Measurements from ENCODE around the gene INTS6. TPM values are rescaled to one million over a fixed set of nuclear protein-coding genes. Genes with fewer than 3 reads are reported as not detected.

The INTS6 gene, protein sequence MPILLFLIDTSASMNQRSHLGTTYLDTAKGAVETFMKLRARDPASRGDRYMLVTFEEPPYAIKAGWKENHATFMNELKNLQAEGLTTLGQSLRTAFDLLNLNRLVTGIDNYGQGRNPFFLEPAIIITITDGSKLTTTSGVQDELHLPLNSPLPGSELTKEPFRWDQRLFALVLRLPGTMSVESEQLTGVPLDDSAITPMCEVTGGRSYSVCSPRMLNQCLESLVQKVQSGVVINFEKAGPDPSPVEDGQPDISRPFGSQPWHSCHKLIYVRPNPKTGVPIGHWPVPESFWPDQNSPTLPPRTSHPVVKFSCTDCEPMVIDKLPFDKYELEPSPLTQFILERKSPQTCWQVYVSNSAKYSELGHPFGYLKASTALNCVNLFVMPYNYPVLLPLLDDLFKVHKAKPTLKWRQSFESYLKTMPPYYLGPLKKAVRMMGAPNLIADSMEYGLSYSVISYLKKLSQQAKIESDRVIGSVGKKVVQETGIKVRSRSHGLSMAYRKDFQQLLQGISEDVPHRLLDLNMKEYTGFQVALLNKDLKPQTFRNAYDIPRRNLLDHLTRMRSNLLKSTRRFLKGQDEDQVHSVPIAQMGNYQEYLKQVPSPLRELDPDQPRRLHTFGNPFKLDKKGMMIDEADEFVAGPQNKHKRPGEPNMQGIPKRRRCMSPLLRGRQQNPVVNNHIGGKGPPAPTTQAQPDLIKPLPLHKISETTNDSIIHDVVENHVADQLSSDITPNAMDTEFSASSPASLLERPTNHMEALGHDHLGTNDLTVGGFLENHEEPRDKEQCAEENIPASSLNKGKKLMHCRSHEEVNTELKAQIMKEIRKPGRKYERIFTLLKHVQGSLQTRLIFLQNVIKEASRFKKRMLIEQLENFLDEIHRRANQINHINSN
- total RNA-seq (2022), result 74.2 and 78.5 TPM in 2 replicates
- Bru-seq, nascent RNA, result percentile 96 among the genes with signal in this experiment
- percentile 85 among the genes with signal in this experiment for BruChase-seq, experiment 1, labeled RNA remaining after a 6-hour chase
- percentile 94 among the genes with signal in this experiment for BruChase-seq, experiment 2, labeled RNA remaining after a 2-hour chase
- long read RNA-seq, full-length matches to known transcripts, result 150 of 215 reads
- long read RNA-seq, partial matches to known transcripts, result 25 of 215 reads
- long read RNA-seq, other reads (novel, unspliced or antisense), result 40 of 215 reads

DNA sequence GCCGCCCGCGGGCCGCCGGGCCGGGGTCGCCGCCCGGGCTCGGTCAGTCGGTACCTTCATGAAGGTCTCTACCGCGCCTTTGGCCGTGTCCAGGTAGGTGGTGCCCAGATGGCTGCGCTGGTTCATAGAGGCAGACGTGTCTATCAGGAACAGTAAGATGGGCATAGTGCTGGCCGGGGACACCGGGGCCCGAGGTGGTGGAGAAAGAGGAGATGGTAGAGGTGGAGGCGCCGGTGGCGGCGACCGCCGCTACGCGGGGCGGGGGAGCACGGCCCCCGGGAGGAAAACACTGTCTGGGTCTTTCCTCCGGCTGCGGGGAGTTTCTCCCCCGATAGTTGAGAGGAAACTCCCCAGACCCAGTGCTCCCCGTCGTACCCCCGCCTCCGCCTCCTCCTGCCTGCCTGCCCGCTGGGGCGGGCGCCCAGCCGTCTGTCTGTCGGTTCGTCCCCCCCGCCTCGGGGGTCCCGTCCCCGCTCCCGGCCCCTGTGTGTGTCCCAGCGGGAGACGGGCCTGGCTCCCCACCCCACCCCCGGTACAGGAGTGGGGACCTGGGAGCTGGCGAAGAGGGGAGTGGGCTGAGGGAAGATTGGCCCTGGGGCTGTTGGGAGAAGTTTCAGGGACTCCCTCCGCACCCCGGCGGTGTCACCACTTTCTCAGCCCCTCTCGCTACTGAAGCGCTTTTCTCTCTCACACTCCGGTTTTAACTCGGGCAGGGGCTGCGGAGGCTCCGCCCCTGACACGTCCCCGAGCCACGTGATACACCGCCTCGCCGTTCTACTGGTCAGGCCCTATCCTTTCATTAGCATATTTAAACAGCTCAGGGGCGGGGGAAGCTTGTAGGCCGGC is at the start of gene INTS6:
INTS6 (minus strand) TSS at position 676 of the 846 bp plus-strand sequence; CDS start at position 165, 511 bp downstream.
- ChIA-PET POLR2A (interaction anchor here (0.5 to 6.5 kb wide), 65 partner anchors 9 to 1004 kb away, joined by 3 to 151 read pairs (median 7); no protein-coding TSS in a partner anchor), CTCF (interaction anchor here (0.6 to 2.8 kb wide), 5 partner anchors 131 to 329 kb away, joined by 3 to 6 read pairs (median 3); no protein-coding TSS in a partner anchor)
- intact Hi-C loops (cut with micrococcal nuclease), result loop anchor here (1.0 to 5.0 kb wide), 6 partner anchors 68 to 345 kb away; partner anchors contain the start of gene WDFY2
- Mint-ChIP-seq H3K36me3 (ENCODE audit: insufficient read depth, unreplicated experiment) (peaks cover 66% of the 10 kb centered on the region), H3K27me3 (ENCODE audit: insufficient read depth, unreplicated experiment) (no peaks in the 10 kb centered on the region), H3K9me3 (ENCODE audit: unreplicated experiment) (no peaks in the 10 kb centered on the region), H3K27ac (ENCODE audit: low read depth, unreplicated experiment) (peak within 1 kb of the TSS; percentile 94), H3K4me3 (ENCODE audit: unreplicated experiment) (peak within 1 kb of the TSS; percentile 80), H3K4me1 (ENCODE audit: insufficient read depth, unreplicated experiment) (peaks cover 24% of the 10 kb centered on the region)
- DNase-seq (ENCODE audit: unreplicated experiment), result peak; percentile 99
- TSS peak; percentile 2 for BruUV-seq (replicated peaks)
- TF ChIP-seq, protein P1, sequence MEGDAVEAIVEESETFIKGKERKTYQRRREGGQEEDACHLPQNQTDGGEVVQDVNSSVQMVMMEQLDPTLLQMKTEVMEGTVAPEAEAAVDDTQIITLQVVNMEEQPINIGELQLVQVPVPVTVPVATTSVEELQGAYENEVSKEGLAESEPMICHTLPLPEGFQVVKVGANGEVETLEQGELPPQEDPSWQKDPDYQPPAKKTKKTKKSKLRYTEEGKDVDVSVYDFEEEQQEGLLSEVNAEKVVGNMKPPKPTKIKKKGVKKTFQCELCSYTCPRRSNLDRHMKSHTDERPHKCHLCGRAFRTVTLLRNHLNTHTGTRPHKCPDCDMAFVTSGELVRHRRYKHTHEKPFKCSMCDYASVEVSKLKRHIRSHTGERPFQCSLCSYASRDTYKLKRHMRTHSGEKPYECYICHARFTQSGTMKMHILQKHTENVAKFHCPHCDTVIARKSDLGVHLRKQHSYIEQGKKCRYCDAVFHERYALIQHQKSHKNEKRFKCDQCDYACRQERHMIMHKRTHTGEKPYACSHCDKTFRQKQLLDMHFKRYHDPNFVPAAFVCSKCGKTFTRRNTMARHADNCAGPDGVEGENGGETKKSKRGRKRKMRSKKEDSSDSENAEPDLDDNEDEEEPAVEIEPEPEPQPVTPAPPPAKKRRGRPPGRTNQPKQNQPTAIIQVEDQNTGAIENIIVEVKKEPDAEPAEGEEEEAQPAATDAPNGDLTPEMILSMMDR (IDR thresholded peaks at IDR 0.05; ENCODE audit: unreplicated experiment), result no peak

DNA sequence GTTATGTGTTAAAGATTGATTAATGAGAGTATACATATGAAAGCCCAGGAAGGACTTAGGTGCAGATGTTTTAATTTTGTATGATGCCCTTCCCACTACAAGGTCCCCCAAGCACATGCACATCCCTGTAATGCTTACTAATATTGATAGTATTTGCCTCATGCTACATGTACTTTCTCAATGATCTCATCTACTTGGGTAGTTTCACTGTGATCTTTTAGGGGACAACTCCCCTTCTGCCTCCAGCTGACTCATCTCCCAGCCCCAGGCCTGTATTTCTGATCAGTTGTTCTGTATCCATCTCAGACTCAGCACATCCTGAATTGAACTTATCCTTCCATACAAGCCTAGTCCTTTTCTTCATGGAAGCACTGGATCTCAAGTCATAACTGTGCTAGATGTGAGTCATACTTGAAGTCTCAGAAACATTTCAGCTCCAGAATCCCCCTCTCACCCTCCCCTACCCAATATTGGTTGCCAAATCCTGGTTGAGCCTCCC is 49.4 kb upstream of the INTS6 start:
- ChIA-PET CTCF (no interaction called here), POLR2A (interaction anchor here (0.8 kb wide), 1 partner anchor 79 kb away, joined by 3 read pairs; no protein-coding TSS in a partner anchor)
- H3K36me3 Mint-ChIP-seq (ENCODE audit: insufficient read depth, unreplicated experiment), result no peaks in the 10 kb centered on the region
- intact Hi-C loops (cut with micrococcal nuclease), result no loop called here
- BruUV-seq (replicated peaks), result no TSS peak
- peaks cover 7% of the 10 kb centered on the region for H3K9me3 Mint-ChIP-seq (ENCODE audit: unreplicated experiment)
- H3K27me3 Mint-ChIP-seq (ENCODE audit: insufficient read depth, unreplicated experiment), result no peaks in the 10 kb centered on the region
- no peak overlapping the region for H3K4me3 Mint-ChIP-seq (ENCODE audit: unreplicated experiment)
- TF ChIP-seq, protein P1 (IDR thresholded peaks at IDR 0.05; ENCODE audit: unreplicated experiment), result no peak
- peak overlapping the region; percentile 2 for H3K27ac Mint-ChIP-seq (ENCODE audit: low read depth, unreplicated experiment)
- DNase-seq (ENCODE audit: unreplicated experiment), result no peak
- peaks cover 18% of the 10 kb centered on the region for H3K4me1 Mint-ChIP-seq (ENCODE audit: insufficient read depth, unreplicated experiment)

DNA sequence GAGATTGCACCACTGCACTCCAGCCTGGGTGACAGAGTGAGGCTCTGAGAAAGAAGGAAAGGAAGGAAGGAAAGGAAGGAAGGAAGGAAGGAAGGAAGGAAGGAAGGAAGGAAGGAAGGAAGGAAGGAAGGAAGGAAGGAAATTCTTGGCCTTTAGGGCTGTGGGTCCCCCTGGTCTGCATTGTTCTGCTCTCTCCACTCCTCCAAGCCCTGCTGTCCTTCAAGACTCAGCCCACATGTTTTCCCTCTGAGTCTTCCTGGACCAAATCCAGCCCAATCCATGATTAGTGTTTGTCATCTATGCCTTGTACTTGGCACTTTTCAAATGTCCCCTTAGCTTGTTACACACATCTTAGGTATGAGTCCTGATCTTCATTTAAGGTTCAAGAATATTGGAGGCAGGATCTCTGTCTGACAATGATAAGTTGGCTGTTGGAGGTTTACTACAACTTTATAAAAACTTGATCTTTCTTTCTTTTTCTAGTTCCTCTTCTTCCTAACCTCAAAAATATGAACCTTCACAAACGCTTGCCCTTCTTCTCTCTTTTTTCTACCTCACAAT is 48.8 kb upstream of the INTS6 start:
- H3K36me3 Mint-ChIP-seq (ENCODE audit: insufficient read depth, unreplicated experiment), result no peaks in the 10 kb centered on the region
- peak overlapping the region; percentile 2 for H3K27ac Mint-ChIP-seq (ENCODE audit: low read depth, unreplicated experiment)
- ChIA-PET CTCF (no interaction called here), POLR2A (interaction anchor here (0.6 to 0.8 kb wide), 2 partner anchors 79 to 225 kb away, joined by 3 read pairs; no protein-coding TSS in a partner anchor)
- BruUV-seq (replicated peaks), result no TSS peak
- H3K4me3 Mint-ChIP-seq (ENCODE audit: unreplicated experiment), result no peak overlapping the region
- H3K27me3 Mint-ChIP-seq (ENCODE audit: insufficient read depth, unreplicated experiment), result no peaks in the 10 kb centered on the region
- H3K9me3 Mint-ChIP-seq (ENCODE audit: unreplicated experiment), result peaks cover 7% of the 10 kb centered on the region
- intact Hi-C loops (cut with micrococcal nuclease), result no loop called here
- peak; percentile 62 for DNase-seq (ENCODE audit: unreplicated experiment)
- peaks cover 18% of the 10 kb centered on the region for H3K4me1 Mint-ChIP-seq (ENCODE audit: insufficient read depth, unreplicated experiment)
- TF ChIP-seq, protein P1 (IDR thresholded peaks at IDR 0.05; ENCODE audit: unreplicated experiment), result no peak
